IPS DF 4.7 (cell line): ENCODE data around the gene MAN1A2.
"Not testable (repeated sequence)": the region's sequence is repeated elsewhere in the genome, so short reads cannot be mapped to it uniquely, and the experiment has no call there.

ENCODE experiments used
- DNase-seq: peaks from one replicate; pipeline ENCODE4 v3.0.0-alpha.2; 2013; ENCODE audit warnings: low spot score; ENCODE audit errors: extremely low read depth

The MAN1A2 gene

GRCh38 chr1:117556341-117556740, 189.1 kb downstream of the MAN1A2 start:
- DNase-seq: no peak

- DNase-seq: no peak
Observed at GRCh38 chr1:117556976-117557375, 189.7 kb downstream of the MAN1A2 start.

GRCh38 chr1:117558451-117558850, 191.2 kb downstream of the MAN1A2 start:
- DNase-seq: not testable (repeated sequence)

- DNase-seq: no peak
Observed at GRCh38 chr1:117559139-117559538, 191.9 kb downstream of the MAN1A2 start.

- DNase-seq: no peak
Observed at GRCh38 chr1:117559985-117560384, 192.7 kb downstream of the MAN1A2 start.

- no peak for DNase-seq
Observed at GRCh38 chr1:117561071-117561470, 193.8 kb downstream of the MAN1A2 start.

- DNase-seq: no peak
Observed at GRCh38 chr1:117561551-117561950, 194.3 kb downstream of the MAN1A2 start.

GRCh38 chr1:117562581-117563491, 195.6 kb downstream of the MAN1A2 start:
- no peak for DNase-seq

GRCh38 chr1:117563492-117563875, 196.2 kb downstream of the MAN1A2 start:
- DNase-seq: no peak

- DNase-seq: no peak
Observed at GRCh38 chr1:117564227-117565075, 197.2 kb downstream of the MAN1A2 start.

GRCh38 chr1:117565076-117565556, 197.9 kb downstream of the MAN1A2 start:
- DNase-seq: no peak

GRCh38 chr1:117565745-117566455, 198.7 kb downstream of the MAN1A2 start:
- DNase-seq: no peak

- no peak for DNase-seq
Observed at GRCh38 chr1:117566556-117566955, 199.3 kb downstream of the MAN1A2 start.

- no peak for DNase-seq
Observed at GRCh38 chr1:117567435-117567834, 200.2 kb downstream of the MAN1A2 start.

GRCh38 chr1:117567976-117568375, 200.7 kb downstream of the MAN1A2 start:
- no peak for DNase-seq

- DNase-seq: no peak
Observed at GRCh38 chr1:117568999-117569398, 201.8 kb downstream of the MAN1A2 start.

- DNase-seq: no peak
Observed at GRCh38 chr1:117569856-117570255, 202.6 kb downstream of the MAN1A2 start.

GRCh38 chr1:117570988-117571409, 203.8 kb downstream of the MAN1A2 start:
- no peak for DNase-seq

GRCh38 chr1:117571496-117571895, 204.2 kb downstream of the MAN1A2 start:
- DNase-seq: no peak

- no peak for DNase-seq
Observed at GRCh38 chr1:117572546-117572945, 205.3 kb downstream of the MAN1A2 start.

- no peak for DNase-seq
Observed at GRCh38 chr1:117573386-117574023, 206.3 kb downstream of the MAN1A2 start.
